H4 (cell line): Measurements from ENCODE around the gene SRGAP3. TPM values are rescaled to one million over a fixed set of nuclear protein-coding genes. Genes with fewer than 3 reads are reported as not detected.

Experiments
- DNase-seq: peaks from one replicate; pipeline ENCODE4 v3.0.0-alpha.2; 2015; ENCODE audit warnings: low spot score
- total RNA-seq: library from RNA; depleted of rRNA; stranded (reverse); fragments of >200 nt; shearing (Covaris generic); gene quantifications from 2 replicates; pipeline ENCODE4 v1.2.3, GENCODE V29; 2014

SRGAP3 gene
- total RNA-seq, 1 experiment from 2014 or later, result 1.8 TPM

DNA sequence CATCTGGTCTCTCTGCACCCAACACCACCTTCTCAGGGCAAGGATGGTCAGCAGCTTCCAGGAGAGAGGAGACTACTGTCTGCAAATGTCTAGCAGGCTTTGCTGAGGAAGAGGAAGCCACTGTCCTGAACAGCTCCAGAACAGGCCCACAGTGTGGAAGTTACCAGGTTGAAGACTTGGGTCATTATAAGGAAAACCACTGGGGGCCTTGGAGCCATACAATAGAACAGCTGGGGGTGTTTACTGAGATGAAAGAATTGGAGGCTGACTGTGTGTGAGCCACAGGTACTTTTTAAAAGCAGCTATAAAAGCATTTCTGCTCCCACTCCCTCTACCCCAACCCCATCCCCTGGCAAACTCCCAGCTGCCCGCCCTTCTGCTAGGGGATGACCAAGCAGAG is 24.2 kb downstream of the SRGAP3 start:
- DNase-seq, result no peak

DNA sequence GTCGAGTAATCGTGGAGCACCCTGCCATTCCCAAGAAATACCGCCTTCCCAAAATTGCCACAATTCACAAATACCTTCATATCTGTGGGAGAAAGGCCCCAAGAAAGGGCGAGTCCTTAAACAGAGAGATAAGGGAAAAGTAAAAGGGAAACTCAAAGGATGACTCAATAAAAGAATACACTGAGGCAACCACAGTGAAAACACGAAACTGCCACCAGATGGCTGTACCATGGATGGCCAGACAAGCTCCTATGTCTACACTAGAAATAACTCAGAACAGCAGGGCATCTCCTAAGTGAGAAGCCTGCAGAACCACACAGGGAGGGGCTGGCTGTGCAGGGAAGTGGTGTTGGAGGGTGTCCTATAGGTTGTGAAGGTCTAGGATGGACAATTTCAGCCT is 25.0 kb downstream of the SRGAP3 start:
- DNase-seq, result peak; percentile 36

DNA sequence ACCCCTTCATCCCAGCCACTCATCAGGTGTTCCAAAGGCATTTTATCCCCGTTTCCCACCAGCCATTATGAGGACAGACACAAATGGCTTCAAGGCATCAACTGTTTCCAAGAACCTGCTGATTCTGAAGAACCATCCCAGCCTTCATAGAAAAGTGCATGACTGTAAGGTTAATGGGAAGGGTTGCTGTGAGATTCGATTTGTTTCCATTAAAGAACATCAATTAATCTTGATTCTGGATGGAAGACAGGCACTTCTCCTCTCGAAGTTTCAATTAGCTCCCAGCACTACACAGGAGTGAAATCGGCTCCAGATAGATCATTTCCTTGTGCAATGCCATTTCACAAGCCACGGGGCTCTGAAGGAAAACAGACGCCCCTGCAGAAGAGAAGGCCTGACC is 25.8 kb downstream of the SRGAP3 start:
- DNase-seq, result no peak

DNA sequence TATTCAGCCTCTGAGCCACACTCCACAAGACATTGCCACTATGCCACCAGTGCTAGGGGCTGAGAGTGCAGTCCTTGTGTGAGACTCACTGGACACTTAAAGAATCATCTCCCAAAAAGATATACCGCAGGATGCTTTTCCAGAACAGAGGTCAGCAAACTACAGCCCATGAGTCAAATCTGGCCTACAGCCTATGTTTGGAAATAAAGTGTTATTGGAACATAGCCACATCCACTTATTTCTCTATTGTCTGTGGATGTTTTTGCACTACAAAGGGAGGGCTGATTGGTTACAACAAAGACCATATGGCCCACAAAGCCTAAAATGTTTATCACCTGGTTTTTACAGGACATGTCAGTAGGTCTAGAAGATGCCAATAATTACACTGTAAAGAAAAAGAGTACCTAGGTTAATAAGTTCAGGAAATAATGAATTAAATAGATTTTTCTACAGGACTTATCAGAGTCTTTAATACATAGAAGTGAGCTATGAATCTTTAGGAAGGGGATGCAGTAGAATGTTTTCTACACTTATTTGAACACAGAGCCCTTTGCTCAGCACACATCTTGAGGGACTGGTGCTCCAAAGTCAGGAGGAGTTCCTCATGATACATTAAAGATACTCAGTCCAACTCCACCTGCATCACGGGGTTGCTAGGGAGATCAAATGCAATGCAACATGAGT is 26.3 kb downstream of the SRGAP3 start:
- no peak for DNase-seq

DNA sequence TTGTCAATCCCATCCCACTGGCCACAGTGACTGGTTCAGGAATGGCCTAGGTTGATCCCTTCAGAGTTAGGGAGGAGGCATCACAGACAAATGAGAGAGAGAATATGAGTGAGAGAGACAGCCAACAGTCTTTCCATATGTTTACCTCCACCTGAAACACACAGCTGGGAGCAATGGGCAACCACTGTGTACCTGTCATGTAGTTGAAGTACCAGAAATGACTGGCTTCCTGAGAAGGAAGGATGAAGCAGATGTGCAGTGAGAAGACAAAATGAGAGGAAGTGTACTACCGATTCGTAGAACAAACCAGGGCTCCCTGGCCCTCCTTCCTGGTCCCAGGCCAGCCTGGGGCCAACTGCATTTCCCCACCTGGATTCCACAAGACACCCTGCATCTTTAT is 27.4 kb downstream of the SRGAP3 start:
- DNase-seq, result no peak

DNA sequence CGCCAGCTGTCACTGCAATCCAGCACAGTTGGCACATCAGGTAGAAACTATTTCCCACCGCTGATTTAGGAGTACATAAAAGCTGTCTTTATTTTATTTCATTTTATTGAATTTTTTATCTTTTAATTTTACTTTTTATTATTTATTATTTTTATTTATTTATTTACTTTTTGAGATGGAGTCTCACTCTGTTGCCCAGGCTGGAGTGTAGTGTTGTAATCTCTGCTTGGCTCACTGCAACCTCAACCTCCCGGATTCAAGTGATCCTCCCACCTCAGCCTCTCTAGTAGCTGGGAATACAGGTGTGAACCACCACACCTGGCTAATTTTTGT is 31.0 kb downstream of the SRGAP3 start:
- DNase-seq, result no peak

DNA sequence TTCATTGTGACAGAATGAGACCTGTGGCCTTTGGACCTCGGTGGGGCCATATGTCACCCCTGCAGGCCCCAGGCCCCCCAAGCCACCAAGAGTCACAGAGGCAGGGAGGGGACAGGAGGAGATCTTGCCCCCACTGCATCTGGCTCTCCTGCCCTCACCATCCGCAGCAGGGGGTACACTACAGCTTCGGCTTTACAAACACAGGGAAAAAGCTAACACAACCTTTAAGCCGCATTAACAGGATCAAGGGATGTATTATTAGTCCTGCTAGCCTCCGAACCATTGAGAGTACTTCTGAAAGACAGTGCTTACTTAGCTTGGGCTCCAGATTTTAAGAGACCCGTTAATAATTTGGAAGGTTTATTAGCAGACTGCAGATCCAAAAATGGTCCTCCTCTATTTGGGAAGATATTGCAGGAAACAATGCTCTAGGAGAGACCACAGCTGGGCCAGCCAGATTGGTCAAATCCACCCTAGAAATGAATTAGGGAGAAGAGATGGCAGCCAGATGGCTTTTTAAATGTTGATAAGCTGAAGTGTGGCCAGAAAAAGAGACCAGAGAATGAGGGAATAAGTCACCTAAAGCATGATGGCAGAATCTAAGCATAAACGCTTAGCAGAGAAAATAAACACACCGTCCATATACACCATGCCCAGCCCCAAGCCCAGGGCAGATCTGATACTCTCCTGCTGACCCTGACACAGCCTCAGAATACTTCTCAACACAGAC is 31.5 kb downstream of the SRGAP3 start:
- DNase-seq, result no peak

DNA sequence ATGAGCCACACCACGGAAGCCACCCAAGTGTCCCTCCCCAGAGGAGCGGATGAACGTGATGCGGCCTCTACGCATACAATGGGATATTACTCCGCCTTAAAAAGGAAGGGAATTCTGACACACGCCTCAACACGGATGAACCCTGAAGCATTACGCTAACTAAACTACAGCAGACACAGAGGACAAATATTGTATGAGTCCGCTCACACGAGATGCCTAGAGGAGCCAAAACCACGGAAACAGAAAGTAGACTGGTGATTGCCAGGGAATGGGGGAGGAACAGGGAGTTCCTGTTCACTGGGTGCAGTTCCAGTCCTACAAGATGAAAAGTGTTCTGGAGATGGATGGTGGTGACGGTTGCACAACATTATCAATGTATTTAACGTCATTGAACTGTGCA is 32.7 kb downstream of the SRGAP3 start:
- no peak for DNase-seq

DNA sequence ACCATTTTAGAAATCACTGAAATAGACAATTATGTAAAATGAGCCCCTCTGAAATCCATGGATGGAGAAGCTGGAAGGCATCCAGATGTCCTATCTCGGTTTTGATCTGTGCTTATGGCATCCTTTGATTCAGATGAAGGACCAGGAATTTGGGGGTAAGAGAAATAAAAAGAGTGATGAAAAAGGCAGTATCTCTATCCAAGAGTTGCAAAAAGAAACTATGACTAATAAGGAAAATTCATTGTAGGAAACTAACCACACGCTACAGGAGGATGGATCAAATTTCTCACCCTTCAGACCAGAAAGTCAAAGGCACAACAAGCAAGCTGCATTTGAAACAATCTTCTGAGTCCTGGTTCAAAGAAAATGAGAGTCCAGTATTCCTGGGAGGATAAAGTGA is 34.8 kb downstream of the SRGAP3 start:
- DNase-seq, result peak; percentile 71

DNA sequence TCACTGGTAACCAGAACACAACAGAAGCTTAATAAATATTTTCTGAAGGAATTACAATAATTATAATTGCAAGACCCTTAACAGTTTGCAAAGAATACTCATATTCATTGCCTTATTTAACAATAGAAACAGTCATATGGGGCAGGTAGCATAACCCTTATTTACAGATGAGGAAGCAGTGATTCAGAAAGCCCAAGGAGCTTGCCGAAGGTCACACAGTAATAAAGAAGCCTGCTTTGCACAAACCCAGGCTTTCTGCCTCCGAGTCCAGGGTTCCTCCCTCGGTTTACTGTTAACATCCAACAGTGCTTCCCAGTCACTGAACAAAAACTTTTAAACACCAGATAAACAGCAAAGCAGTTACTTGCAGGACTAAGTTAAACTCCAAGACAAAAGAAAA is 35.3 kb downstream of the SRGAP3 start:
- no peak for DNase-seq

DNA sequence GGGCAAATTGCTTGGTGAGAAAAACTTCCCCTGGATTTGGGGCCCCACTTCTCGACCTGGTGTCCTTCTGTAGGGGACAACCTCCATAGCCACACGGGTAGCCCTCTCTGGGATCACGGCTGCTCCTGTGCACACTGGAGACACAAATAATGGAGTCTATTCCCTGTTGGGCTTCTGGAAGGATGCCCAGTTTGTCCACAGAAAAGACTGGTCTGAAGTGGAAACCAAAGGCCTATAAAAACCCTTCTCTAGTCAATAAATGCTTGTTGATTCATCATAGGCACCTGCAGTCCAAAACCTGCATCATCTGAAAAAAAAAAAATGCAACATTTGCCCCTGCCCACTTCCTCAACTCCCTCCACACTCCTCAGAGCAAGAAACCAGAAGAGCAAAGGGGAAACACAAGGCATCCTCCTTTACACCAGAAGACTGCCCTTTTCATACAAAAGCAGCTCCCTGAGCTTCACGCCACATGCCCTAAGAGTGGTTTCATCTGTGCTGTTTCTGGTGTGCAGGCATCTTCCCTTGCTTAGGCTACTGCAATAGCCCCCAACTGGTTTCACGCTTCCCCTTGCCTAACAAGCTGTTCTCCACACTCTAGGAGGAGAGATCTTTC is 36.3 kb downstream of the SRGAP3 start:
- DNase-seq, result no peak

DNA sequence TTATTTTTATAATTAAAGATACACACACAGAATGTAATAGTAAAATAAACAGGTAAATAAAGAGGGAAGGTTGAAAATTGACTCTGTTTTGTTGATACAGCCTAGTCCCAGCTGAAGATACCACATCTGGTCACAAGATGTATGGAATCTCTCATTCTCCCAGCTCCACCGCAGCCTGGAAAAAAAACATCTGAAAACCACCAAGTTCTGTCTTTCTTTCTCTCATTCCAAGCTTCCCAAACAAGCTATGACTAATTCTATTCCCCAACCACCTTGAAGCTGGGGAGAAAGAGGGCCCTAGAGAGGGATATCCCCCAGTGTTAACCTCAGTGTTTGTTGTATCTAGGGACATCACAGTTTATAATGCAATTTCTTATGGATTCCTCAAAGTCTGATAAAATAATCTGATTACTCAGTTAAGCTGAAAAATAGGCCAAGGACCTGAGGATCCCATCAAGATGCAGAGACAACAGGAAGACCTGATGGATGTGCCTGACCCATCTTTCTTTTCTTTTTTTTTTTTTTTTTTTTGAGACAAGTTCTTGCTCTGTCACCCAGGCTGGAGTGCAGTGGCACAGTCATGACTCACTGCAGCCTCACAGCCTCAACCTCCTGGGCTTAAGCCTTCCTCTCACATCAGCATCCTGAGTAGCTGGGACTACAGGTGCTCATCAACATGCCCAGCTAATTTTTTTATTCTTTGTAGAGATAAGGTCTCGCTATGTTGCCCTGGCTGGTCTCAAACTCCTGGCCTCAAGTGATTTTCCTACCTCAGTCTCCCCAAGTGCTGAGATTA is 38.1 kb downstream of the SRGAP3 start:
- DNase-seq, result peak; percentile 85

DNA sequence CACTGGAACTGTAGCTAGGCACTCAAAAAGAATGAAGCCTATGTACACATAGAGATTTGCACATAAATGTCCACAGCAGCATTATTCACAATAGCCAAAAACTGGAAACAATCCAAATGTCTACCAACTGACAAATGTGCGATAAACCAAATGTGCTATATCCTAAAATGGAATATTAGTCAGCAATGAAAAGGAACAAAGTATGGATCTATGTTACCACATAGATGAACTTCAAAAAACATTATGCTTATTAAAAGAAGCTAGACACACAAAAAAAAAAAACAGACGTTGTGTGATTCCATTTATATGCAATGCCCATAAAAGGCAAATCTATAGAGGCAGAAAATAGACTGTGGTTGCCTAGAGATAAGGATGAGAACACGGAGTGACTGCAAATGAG is 39.7 kb downstream of the SRGAP3 start:
- DNase-seq, result no peak

DNA sequence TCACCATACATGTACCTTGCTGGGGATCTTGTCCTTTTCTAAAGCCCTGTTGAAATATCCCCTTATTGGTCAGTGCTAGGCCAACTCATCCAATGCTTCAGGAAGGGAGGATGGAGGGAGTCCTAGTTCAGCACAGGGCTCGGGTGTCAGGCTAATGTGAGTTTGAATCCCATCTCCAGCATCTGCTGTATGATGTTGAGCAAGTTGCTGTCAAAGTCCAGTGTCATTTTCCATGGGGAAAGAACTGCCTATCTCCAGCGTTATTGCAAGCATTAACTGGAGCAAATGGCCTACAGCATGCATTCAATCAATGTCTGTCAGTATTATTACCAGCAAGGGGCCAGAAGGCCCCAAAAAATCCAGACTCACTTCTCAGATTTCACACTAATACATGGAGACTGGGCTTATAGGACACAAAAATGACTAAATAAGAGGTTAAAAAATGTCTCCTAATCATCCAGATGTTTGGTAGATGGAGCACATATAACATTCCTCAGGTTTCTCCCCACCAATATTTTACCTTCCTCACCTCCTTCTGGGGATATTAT is 40.8 kb downstream of the SRGAP3 start:
- DNase-seq, result no peak

DNA sequence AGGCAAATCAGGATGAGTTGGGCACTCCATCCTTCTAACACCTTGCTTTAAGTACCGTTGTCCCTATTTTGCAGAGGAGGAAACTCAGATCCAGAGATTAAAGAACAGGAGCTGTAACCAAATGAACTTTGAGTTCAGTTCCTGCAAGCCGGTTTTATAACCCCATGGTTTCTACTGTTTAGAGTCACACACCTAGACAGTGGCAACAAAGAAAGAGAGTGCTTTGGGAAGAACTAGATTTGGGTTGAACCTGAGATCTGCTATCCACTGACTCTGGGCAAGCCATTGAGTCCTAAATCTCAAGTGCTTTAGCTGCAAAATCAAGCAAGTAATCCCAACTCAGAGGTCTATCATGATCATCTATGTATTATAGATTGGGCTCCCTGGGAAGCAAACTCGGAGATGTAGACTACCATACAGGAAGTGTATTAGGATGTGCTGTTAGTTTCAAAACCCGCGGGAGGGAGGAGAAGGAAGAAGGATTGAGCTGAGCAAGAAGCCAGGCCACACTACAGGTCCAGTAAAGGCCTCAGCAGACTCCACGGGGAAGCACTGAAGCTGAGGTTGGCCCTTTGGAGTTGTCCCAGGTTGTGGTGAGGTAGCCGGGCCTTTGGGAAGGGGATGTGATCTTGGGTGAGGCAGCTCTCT is 42.2 kb downstream of the SRGAP3 start:
- DNase-seq, result no peak

DNA sequence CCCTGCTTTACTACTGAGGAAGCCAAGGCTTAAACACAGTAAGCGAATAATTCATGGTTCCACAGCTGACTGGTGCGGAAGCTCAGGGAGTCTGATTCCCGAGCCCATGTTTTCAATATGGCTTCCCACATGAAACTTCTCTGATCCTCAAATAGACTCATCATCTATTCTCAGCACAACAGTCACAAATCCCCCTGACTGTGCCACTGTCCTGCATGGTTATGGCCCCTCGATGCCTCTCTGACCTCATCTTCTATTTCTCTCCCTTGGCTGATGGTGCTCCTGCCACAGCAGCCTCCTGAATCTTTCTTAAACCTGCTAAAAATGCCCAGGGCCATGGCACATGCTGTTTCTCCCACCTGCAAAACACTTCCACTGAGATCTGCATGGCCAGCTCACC is 43.2 kb downstream of the SRGAP3 start:
- no peak for DNase-seq

DNA sequence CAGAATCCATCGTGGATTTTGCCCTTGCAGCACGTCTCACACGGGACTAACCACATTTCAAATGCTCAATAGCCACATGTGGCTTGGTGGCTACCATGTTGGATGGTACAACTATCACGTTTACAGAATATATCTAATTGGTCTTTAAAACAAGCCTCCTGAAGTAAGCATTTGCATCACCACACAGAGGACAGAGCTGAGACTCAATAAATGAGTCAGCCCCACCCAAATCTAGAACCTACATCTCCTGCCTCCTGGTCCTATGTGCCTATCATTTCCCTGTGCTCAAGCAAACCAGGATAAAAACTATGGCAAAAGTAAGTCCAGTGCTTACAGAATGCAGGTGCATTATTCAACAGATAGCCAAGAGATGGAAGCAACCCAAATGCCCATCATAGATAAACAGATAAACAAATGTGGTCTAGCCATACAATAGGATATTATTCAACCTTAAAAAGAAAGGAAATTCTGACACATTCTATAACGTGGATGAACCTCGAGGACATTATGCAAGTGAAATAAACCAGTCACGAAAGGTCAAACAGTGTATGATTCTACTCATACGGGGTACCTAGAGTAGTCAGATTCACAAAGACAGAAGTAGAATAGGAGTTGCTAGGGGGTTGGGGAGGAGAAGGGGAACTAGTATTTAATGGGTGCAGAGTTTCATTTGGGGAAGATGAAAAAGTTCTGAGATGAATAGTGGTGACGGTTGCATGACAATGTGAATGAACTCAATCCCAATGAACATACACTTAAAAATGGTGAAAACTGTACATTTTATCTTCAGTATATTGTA is 43.9 kb downstream of the SRGAP3 start:
- no peak for DNase-seq

DNA sequence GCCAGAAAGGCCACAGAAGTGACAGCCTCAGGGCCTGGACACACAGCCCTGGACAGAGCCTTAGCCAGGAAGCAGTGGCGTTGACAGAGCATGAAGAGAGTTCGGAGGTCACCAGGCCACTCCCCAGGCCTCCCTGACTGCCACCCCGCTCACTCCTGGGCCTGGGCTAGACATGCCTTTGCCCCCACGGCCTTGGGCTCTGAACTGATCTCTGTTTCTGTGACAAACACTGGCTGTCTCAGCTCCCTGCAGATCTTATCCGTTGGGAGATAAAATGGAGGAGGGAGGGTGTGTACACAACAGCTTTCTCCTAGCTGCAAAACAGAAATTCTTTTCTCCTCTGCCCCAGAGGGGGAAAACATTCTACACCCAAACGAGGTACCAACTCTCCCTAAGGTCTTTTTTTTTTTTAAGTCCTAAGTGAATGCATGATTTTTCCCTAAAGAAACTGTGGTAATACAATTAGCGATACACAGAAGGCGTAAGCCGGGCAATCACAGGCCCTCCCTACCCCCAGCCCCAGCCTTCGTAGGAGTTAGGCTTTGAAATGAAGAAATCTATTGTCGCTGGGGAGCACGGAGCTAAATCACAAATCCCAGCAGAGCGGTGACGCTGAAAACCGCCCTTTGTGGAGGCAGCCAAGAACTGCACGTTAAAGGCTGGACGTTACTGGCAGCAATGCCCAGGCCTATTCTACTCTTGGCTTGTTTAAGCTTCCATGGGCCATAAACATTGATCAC is 45.0 kb downstream of the SRGAP3 start:
- no peak for DNase-seq

DNA sequence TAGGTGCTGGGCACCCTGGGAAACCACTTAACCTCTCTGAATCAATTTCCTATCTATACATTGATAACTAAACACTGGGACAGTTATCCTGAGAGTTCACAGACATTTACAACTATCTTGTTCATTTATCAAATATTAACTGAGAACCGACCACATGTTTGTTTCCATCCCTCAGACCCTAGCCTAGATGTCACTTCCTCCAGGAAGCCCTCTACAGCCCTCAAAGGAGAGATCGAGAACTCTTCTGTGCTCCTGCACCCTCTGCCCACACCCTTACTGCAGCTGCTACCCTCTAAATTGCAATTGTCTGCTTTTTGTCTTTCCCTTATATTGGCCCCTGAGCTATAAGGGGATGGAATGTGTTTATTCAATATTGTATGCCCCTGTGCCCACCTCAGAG is 46.1 kb downstream of the SRGAP3 start:
- DNase-seq, result no peak

DNA sequence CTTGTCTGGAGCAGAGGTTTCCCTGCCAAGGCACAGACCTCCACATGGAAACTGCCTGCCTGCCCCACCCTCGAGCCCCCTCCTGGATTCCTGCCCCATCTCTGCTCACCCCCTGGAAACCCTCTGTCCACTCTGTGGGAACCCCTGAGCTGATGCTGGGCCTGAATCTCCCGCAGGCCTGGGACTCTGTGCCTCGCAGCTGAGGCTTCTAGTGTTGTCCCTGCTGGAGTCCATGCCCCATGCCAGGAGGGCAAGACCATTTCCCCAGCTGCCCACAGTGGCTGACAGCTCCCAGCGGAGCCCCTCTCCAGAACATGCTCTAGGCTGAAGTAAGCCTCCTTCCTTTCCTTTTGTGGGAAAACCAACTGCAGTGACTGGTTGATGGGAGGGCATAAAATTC is 46.9 kb downstream of the SRGAP3 start:
- DNase-seq, result no peak
